Measurements from ENCODE around the gene PHOX2A. TPM values are rescaled to one million over a fixed set of nuclear protein-coding genes. Genes with fewer than 3 reads are reported as not detected.

The PHOX2A gene
- total RNA-seq, 3 donors from 2014 or later (not counting 1 experiment from before 2014, with no cell fraction given), result not detected

DNA sequence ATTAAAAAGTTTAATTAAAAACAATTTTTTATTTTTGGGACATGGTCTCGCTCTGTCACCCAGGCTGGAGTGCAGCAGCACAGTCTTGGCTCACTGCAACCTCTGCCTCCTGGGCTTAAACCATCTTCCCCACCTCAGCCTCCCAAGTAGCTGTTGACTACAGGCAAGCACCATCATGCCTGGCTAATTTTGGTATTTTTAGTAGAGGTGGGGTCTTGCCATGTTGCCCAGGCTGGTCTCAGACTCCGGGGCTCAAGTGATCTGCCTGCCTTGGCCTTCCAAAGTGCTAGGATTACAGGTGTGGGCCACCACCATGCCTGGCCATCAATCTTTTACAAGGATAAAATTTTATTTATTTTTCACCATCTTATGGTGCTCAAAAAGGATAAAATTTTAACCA is 43.3 kb upstream of the PHOX2A start:
- no peak overlapping the region for H3K27ac ChIP-seq (ENCODE audit: low read length)
- TF ChIP-seq, protein P1, sequence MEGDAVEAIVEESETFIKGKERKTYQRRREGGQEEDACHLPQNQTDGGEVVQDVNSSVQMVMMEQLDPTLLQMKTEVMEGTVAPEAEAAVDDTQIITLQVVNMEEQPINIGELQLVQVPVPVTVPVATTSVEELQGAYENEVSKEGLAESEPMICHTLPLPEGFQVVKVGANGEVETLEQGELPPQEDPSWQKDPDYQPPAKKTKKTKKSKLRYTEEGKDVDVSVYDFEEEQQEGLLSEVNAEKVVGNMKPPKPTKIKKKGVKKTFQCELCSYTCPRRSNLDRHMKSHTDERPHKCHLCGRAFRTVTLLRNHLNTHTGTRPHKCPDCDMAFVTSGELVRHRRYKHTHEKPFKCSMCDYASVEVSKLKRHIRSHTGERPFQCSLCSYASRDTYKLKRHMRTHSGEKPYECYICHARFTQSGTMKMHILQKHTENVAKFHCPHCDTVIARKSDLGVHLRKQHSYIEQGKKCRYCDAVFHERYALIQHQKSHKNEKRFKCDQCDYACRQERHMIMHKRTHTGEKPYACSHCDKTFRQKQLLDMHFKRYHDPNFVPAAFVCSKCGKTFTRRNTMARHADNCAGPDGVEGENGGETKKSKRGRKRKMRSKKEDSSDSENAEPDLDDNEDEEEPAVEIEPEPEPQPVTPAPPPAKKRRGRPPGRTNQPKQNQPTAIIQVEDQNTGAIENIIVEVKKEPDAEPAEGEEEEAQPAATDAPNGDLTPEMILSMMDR (IDR thresholded peaks at IDR 0.05), result no peak
- no peaks in the 10 kb centered on the region for H3K9me3 Mint-ChIP-seq
- H3K36me3 Mint-ChIP-seq, result no peaks in the 10 kb centered on the region
- H3K36me3 ChIP-seq (ENCODE audit: control insufficient read depth, insufficient read depth, low read length), result no peaks in the 10 kb centered on the region
- no peak overlapping the region for H3K27ac Mint-ChIP-seq
- WGBS (ENCODE audit: insufficient coverage), result 95% methylated on average over 2 of the region's 2 CpGs
- ATAC-seq (no peak), DNase-seq (no peak)
- intact Hi-C loops (cut with micrococcal nuclease), result no loop called here
- no peaks in the 10 kb centered on the region for H3K9me3 ChIP-seq (ENCODE audit: control insufficient read depth, insufficient read depth, low read length)
- H3K4me3 ChIP-seq (ENCODE audit: low read length), result no peak overlapping the region
- peaks cover 0 to 10% of the 10 kb centered on the region in 2 donors for H3K27me3 Mint-ChIP-seq (ENCODE audit: low read depth in 2 of 2)
- no peaks in the 10 kb centered on the region for H3K4me1 ChIP-seq (ENCODE audit: control insufficient read depth, insufficient read depth, low read length)
- H3K27me3 ChIP-seq (ENCODE audit: control insufficient read depth, insufficient read depth, low read length), result peaks cover 2% of the 10 kb centered on the region
- H3K4me1 Mint-ChIP-seq, result no peaks in the 10 kb centered on the region
- H3K4me3 Mint-ChIP-seq, result no peak overlapping the region

- TF ChIP-seq, protein P1 (IDR thresholded peaks at IDR 0.05), result no peak
- Mint-ChIP-seq H3K27me3 (ENCODE audit: low read depth in 2 of 2) (peaks cover 9 to 17% of the 10 kb centered on the region in 2 donors), H3K4me1 (no peaks in the 10 kb centered on the region), H3K27ac (no peak overlapping the region), H3K36me3 (no peaks in the 10 kb centered on the region), H3K9me3 (no peaks in the 10 kb centered on the region), H3K4me3 (no peak overlapping the region)
- 79% methylated on average over 2 of the region's 2 CpGs for WGBS (ENCODE audit: insufficient coverage)
- ATAC-seq, result no peak
- intact Hi-C loops (cut with micrococcal nuclease), result no loop called here
- no peak overlapping the region for H3K27ac ChIP-seq (ENCODE audit: low read length)
- DNase-seq, result no peak
- no peaks in the 10 kb centered on the region for H3K36me3 ChIP-seq (ENCODE audit: control insufficient read depth, insufficient read depth, low read length)
- H3K27me3 ChIP-seq (ENCODE audit: control insufficient read depth, insufficient read depth, low read length), result peaks cover 2% of the 10 kb centered on the region
- no peaks in the 10 kb centered on the region for H3K9me3 ChIP-seq (ENCODE audit: control insufficient read depth, insufficient read depth, low read length)
- H3K4me3 ChIP-seq (ENCODE audit: low read length), result no peak overlapping the region
- no peaks in the 10 kb centered on the region for H3K4me1 ChIP-seq (ENCODE audit: control insufficient read depth, insufficient read depth, low read length)
Measured at GRCh38 chr11:72283947-72284346, 40.0 kb upstream of the PHOX2A start.

- peaks cover 17 to 19% of the 10 kb centered on the region in 2 donors for H3K27me3 Mint-ChIP-seq (ENCODE audit: low read depth in 2 of 2)
- H3K36me3 Mint-ChIP-seq, result no peaks in the 10 kb centered on the region
- Histone ChIP-seq H3K9me3 (ENCODE audit: control insufficient read depth, insufficient read depth, low read length) (no peaks in the 10 kb centered on the region), H3K36me3 (ENCODE audit: control insufficient read depth, insufficient read depth, low read length) (no peaks in the 10 kb centered on the region), H3K4me3 (ENCODE audit: low read length) (no peak overlapping the region), H3K4me1 (ENCODE audit: control insufficient read depth, insufficient read depth, low read length) (no peaks in the 10 kb centered on the region), H3K27me3 (ENCODE audit: control insufficient read depth, insufficient read depth, low read length) (peaks cover 2% of the 10 kb centered on the region), H3K27ac (ENCODE audit: low read length) (no peak overlapping the region)
- 94% methylated on average over 24 of the region's 24 CpGs for WGBS (ENCODE audit: insufficient coverage)
- no peaks in the 10 kb centered on the region for H3K9me3 Mint-ChIP-seq
- TF ChIP-seq, protein P1 (IDR thresholded peaks at IDR 0.05), result no peak
- H3K4me3 Mint-ChIP-seq, result no peak overlapping the region
- no peaks in the 10 kb centered on the region for H3K4me1 Mint-ChIP-seq
- no peak for ATAC-seq
- no peak for DNase-seq
- H3K27ac Mint-ChIP-seq, result no peak overlapping the region
- intact Hi-C loops (cut with micrococcal nuclease), result no loop called here
Measured at GRCh38 chr11:72280726-72281315, 36.8 kb upstream of the PHOX2A start.

- TF ChIP-seq, protein P1 (IDR thresholded peaks at IDR 0.05), result no peak
- Histone ChIP-seq H3K27ac (ENCODE audit: low read length) (no peak overlapping the region), H3K27me3 (ENCODE audit: control insufficient read depth, insufficient read depth, low read length) (peaks cover 2% of the 10 kb centered on the region), H3K4me1 (ENCODE audit: control insufficient read depth, insufficient read depth, low read length) (no peaks in the 10 kb centered on the region), H3K4me3 (ENCODE audit: low read length) (no peak overlapping the region), H3K36me3 (ENCODE audit: control insufficient read depth, insufficient read depth, low read length) (no peaks in the 10 kb centered on the region), H3K9me3 (ENCODE audit: control insufficient read depth, insufficient read depth, low read length) (no peaks in the 10 kb centered on the region)
- intact Hi-C loops (cut with micrococcal nuclease), result no loop called here
- H3K27me3 Mint-ChIP-seq (ENCODE audit: low read depth in 2 of 2), result peaks cover 17 to 19% of the 10 kb centered on the region in 2 donors
- H3K4me3 Mint-ChIP-seq, result no peak overlapping the region
- H3K27ac Mint-ChIP-seq, result no peak overlapping the region
- H3K4me1 Mint-ChIP-seq, result no peaks in the 10 kb centered on the region
- DNase-seq, result no peak
- ATAC-seq, result no peak
- no peaks in the 10 kb centered on the region for H3K9me3 Mint-ChIP-seq
- H3K36me3 Mint-ChIP-seq, result no peaks in the 10 kb centered on the region
- 95% methylated on average over 12 of the region's 12 CpGs for WGBS (ENCODE audit: insufficient coverage)
Measured at GRCh38 chr11:72280037-72280436, 36.1 kb upstream of the PHOX2A start.

Measured in natural killer cell (primary cell).